ENCODE data around the gene PTGER3.

GRCh38 chr1:71072273-71072672, 24.7 kb upstream of the PTGER3 start:
- TF ChIP-seq, protein P1, sequence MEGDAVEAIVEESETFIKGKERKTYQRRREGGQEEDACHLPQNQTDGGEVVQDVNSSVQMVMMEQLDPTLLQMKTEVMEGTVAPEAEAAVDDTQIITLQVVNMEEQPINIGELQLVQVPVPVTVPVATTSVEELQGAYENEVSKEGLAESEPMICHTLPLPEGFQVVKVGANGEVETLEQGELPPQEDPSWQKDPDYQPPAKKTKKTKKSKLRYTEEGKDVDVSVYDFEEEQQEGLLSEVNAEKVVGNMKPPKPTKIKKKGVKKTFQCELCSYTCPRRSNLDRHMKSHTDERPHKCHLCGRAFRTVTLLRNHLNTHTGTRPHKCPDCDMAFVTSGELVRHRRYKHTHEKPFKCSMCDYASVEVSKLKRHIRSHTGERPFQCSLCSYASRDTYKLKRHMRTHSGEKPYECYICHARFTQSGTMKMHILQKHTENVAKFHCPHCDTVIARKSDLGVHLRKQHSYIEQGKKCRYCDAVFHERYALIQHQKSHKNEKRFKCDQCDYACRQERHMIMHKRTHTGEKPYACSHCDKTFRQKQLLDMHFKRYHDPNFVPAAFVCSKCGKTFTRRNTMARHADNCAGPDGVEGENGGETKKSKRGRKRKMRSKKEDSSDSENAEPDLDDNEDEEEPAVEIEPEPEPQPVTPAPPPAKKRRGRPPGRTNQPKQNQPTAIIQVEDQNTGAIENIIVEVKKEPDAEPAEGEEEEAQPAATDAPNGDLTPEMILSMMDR (conservative IDR thresholded peaks at IDR 0.05 in 1 of 2, IDR thresholded peaks at IDR 0.05 in 1 of 2; ENCODE audit: low read depth in 1 of 2, low read length in 2 of 2), result no peak
- TF ChIP-seq EZH2 (IDR thresholded peaks at IDR 0.05; ENCODE audit: low read length, missing control alignments), result no peak
